Kidney (tissue), 22 donors: ENCODE results near the gene SEPTIN8. TPM values are rescaled to one million over a fixed set of nuclear protein-coding genes. Genes with fewer than 3 reads are reported as not detected.

Source experiments
- DNase-seq, 5 donors: peaks; one replicate each; pipeline ENCODE4 v3.0.0-alpha.2; 2013 to 2020
- FAIRE-seq: peaks from 2 replicates; lab custom pipeline; 2012; peaks lifted over from hg19 to GRCh38; lab: Jason Lieb, UNC
- H3K27ac ChIP-seq, 2 donors: one replicate each; pipeline ENCODE4 v1.7.0; 2013; ENCODE audit warnings: low read depth in 2 of 2, low read length in 2 of 2, inconsistent platforms in 1 of 2
- H3K27me3 ChIP-seq: one replicate; pipeline ENCODE4 v1.7.1; 2013; ENCODE audit warnings: low read length, inconsistent platforms; ENCODE audit not compliant: control insufficient read depth, insufficient read depth
- H3K36me3 ChIP-seq, 3 donors: one replicate each; pipeline versions ENCODE4 v1.7.0 to v1.7.1; 2013; ENCODE audit warnings: low read length in 3 of 3, control low read depth in 1 of 3, inconsistent platforms in 1 of 3; ENCODE audit not compliant: insufficient read depth in 3 of 3, control insufficient read depth in 2 of 3
- H3K4me1 ChIP-seq, 3 donors: one replicate each; pipeline versions ENCODE4 v1.7.0 to v1.7.1; 2013; ENCODE audit warnings: low read length in 3 of 3, inconsistent platforms in 1 of 3, low read depth in 1 of 3; ENCODE audit not compliant: control insufficient read depth in 2 of 3, insufficient read depth in 2 of 3
- H3K4me3 ChIP-seq, 3 donors: one replicate each; pipeline versions ENCODE4 v1.7.0 to v1.8.1; 2013; ENCODE audit warnings: low read length in 3 of 3, control low read depth in 1 of 3, inconsistent platforms in 1 of 3
- H3K9ac ChIP-seq, 3 donors: one replicate each; pipeline versions ENCODE4 v1.7.0 to v1.7.1; 2013; ENCODE audit warnings: low read length in 3 of 3, control low read depth in 1 of 3, inconsistent platforms in 1 of 3
- H3K9me3 ChIP-seq, 3 donors: one replicate each; pipeline versions ENCODE4 v1.7.0 to v1.7.1; 2013; ENCODE audit warnings: low read length in 3 of 3, control low read depth in 1 of 3, inconsistent platforms in 1 of 3; ENCODE audit not compliant: control insufficient read depth in 2 of 3, insufficient read depth in 1 of 3
- intact Hi-C: fragments of 100-400 bp; cut with DNase I; formaldehyde crosslinking; loops from one replicate; pipeline ENCODE4 v1.11.1; 2022
- long read RNA-seq, 10 donors: library from polyadenylated mRNA in 1 of 10; unstranded in 1 of 10; transcript quantifications; one replicate each; pipeline ENCODE4 v2.0.0 and lab custom pipeline, GENCODE V29; 2021 to 2026
- polyA plus RNA-seq: library from polyadenylated mRNA; stranded (reverse); fragments of 350-450 nt; fragmentation: Illumina TruSeq; extraction: RNeasy Lipid Tissue Mini Kit (QIAGEN cat#74804); gene quantifications from one replicate; pipeline ENCODE4 v1.2.3, GENCODE V29; 2014; ENCODE audit warnings: low read depth, low replicate concordance; ENCODE audit not compliant: insufficient read depth
- total RNA-seq: library from RNA; stranded (reverse); fragmentation: NEBNext Ultra II Directional; extraction: Animal tissue kit (Norgen Biotek cat#: 25700); gene quantifications from one replicate; pipeline ENCODE4 v1.2.1, GENCODE V29; 2021
- TF ChIP-seq, protein P1 (sequence below): IDR thresholded peaks from 3 replicates; pipeline ENCODE4 v1.5.1; 2012; ENCODE audit warnings: mild to moderate bottlenecking, moderate library complexity, borderline replicate concordance; ENCODE audit not compliant: insufficient read depth; ENCODE audit errors: extremely low read depth
- donor health status: control.
- donor health status: control.
- donor health status: control.
- donor health status: control.
- donor health status: control.
- donor health status: DM: yes; HTN: yes; CAD: no.
- donor health status: Normal renal cell carcinoma (clear cell type).

The SEPTIN8 gene, protein sequence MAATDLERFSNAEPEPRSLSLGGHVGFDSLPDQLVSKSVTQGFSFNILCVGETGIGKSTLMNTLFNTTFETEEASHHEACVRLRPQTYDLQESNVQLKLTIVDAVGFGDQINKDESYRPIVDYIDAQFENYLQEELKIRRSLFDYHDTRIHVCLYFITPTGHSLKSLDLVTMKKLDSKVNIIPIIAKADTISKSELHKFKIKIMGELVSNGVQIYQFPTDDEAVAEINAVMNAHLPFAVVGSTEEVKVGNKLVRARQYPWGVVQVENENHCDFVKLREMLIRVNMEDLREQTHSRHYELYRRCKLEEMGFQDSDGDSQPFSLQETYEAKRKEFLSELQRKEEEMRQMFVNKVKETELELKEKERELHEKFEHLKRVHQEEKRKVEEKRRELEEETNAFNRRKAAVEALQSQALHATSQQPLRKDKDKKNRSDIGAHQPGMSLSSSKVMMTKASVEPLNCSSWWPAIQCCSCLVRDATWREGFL
- total RNA-seq (54.4 TPM), polyA plus RNA-seq (24.9 TPM)
- long read RNA-seq, donor 1, full-length matches to known transcripts = 7 of 7 reads
- long read RNA-seq, donor 1, partial matches to known transcripts = 0 of 7 reads
- long read RNA-seq, donor 1, other reads (novel, unspliced or antisense) = 0 of 7 reads
- long read RNA-seq, donor 2, full-length matches to known transcripts = 9 of 9 reads
- long read RNA-seq, donor 2, partial matches to known transcripts = 0 of 9 reads
- long read RNA-seq, donor 2, other reads (novel, unspliced or antisense) = 0 of 9 reads
- long read RNA-seq, donor 3, full-length matches to known transcripts = 4 of 4 reads
- long read RNA-seq, donor 3, partial matches to known transcripts = 0 of 4 reads
- long read RNA-seq, donor 3, other reads (novel, unspliced or antisense) = 0 of 4 reads
- long read RNA-seq, donor 4, full-length matches to known transcripts = 5 of 5 reads
- long read RNA-seq, donor 4, partial matches to known transcripts = 0 of 5 reads
- long read RNA-seq, donor 4, other reads (novel, unspliced or antisense) = 0 of 5 reads
- long read RNA-seq, donor 5, partial matches to known transcripts = 0 of 1 reads
- long read RNA-seq, donor 5, other reads (novel, unspliced or antisense) = 0 of 1 reads
- long read RNA-seq, donor 6 = 0 reads
- long read RNA-seq, donor 7, full-length matches to known transcripts = 14 of 49 reads
- long read RNA-seq, donor 7, partial matches to known transcripts = 4 of 49 reads
- long read RNA-seq, donor 7, other reads (novel, unspliced or antisense) = 31 of 49 reads
- long read RNA-seq, donor 8, full-length matches to known transcripts = 1 of 1 reads
- long read RNA-seq, donor 8, partial matches to known transcripts = 0 of 1 reads
- long read RNA-seq, donor 8, other reads (novel, unspliced or antisense) = 0 of 1 reads
- long read RNA-seq, donor 9, full-length matches to known transcripts = 7 of 7 reads
- long read RNA-seq, donor 9, partial matches to known transcripts = 0 of 7 reads
- long read RNA-seq, donor 9, other reads (novel, unspliced or antisense) = 0 of 7 reads
- long read RNA-seq, donor 10, full-length matches to known transcripts = 4 of 4 reads
- long read RNA-seq, donor 10, partial matches to known transcripts = 0 of 4 reads
- long read RNA-seq, donor 10, other reads (novel, unspliced or antisense) = 0 of 4 reads

DNA sequence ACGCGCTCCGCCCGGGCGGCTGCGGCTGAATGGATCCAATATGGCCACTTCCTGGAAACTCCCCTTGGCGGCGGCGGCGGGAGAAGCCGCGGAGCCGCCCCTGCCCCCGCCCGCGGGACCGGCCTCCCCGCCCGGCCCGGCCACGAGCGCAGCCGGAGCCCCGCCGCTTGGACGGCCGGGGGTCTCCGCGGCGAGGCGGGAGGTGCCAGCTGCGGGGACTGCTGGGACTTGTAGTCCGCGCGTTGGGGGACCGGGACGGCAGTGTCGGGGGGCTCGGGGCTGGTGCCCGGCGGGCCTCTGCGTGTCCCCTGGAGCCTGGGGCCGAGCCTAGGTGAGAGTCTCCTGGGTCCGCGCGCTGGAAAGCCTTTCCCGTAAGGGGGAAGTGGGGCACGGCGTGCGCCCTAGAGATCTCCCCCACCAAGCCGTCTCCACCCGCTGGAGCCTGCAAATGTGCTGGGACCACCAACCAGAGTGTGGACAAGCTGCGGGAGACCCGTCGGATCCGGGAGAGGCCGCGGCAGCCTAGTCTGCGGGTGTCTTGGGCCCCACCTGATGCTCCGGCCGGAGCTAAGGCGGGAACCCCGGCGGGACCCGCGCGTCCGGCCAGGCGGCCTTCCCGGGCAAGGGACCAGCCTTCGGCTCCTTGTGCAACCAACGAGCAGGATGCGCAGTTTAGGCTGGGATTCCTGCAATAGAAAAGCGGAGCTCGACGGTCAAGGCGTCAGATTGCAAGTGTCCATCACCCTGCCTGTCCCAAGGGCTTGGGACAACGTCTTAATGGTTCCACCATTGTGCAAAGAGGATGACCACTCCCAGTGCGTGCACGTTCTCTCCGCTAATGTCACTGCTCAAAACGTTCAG lies at the start of gene SEPTIN8:
SEPTIN8 (minus strand) TSS at position 31 of the 861 bp plus-strand sequence. CDS start 102 bp downstream, outside the sequence.
- TF ChIP-seq, protein P1, sequence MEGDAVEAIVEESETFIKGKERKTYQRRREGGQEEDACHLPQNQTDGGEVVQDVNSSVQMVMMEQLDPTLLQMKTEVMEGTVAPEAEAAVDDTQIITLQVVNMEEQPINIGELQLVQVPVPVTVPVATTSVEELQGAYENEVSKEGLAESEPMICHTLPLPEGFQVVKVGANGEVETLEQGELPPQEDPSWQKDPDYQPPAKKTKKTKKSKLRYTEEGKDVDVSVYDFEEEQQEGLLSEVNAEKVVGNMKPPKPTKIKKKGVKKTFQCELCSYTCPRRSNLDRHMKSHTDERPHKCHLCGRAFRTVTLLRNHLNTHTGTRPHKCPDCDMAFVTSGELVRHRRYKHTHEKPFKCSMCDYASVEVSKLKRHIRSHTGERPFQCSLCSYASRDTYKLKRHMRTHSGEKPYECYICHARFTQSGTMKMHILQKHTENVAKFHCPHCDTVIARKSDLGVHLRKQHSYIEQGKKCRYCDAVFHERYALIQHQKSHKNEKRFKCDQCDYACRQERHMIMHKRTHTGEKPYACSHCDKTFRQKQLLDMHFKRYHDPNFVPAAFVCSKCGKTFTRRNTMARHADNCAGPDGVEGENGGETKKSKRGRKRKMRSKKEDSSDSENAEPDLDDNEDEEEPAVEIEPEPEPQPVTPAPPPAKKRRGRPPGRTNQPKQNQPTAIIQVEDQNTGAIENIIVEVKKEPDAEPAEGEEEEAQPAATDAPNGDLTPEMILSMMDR = no peak
- FAIRE-seq = no peak
- Histone ChIP-seq H3K4me3 (peak within 1 kb of the TSS; percentile 68 to 76 (median 71)), H3K9me3 (no peaks in the 10 kb centered on the region), H3K36me3 (no peaks in the 10 kb centered on the region), H3K27ac (peak within 1 kb of the TSS; percentile 83 to 84), H3K4me1 (peaks cover 5 to 18% (median 11%) of the 10 kb centered on the region in 3 donors), H3K9ac (peak within 1 kb of the TSS; percentile 68 to 89 (median 84)), H3K27me3 (no peaks in the 10 kb centered on the region)
- peak; percentile 53 to 88 (median 77) for DNase-seq
- intact Hi-C loops = no loop called here

DNA sequence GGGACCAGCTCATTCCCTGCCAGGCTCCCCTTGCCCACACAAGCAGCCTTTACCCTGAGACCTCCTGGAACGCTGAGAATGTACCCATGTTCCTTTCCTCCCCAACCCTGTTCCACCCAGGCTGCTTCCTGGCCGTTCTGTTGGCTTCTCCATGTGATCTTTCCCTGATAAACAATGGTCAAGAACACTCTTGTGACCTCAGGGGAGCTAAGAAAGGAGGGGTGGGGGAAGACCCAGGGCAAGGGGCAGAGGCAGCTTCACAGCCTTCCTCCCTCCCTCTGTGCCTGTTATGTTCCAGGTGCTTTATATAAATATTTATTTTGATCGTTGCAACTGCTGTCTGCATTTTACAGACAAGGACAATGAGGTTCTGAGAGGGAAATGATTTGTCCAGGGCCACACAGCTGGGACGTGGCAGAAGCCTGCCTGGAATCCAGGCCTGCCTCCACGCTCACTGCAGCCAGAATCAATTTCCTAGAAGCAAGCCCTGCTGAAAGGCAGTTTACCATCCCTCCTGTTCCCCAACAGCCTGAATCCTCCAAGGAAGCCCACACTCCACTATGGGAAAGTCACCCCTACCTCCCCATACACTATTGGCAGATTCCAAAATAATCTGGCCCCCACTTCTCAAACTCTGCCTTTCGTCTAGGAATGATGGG lies 49.5 kb upstream of the SEPTIN8 start:
- Histone ChIP-seq H3K4me1 (peaks cover 0 to 15% (median 5%) of the 10 kb centered on the region in 3 donors), H3K27ac (no peak overlapping the region), H3K36me3 (no peaks in the 10 kb centered on the region), H3K9ac (no peak overlapping the region), H3K4me3 (no peak overlapping the region), H3K9me3 (no peaks in the 10 kb centered on the region), H3K27me3 (peaks cover 2% of the 10 kb centered on the region)
- intact Hi-C loops = no loop called here
- FAIRE-seq = no peak
- TF ChIP-seq, protein P1 = no peak
- peak in 1 of 5 donors; percentile 22 for DNase-seq
